K562 (cell line): Measurements from ENCODE around the gene PAF1. TPM values are rescaled to one million over a fixed set of nuclear protein-coding genes. Genes with fewer than 3 reads are reported as not detected.

ENCODE experiments used
- ATF1 ChIP-seq, 2 experiments: fragments of 450-650 bp in 1 of 2; IDR thresholded peaks; 2 replicates each; pipeline ENCODE4 v1.6.1; 2016; ENCODE audit warnings: missing compliant biosample characterization in 1 of 2, missing genetic modification characterization in 1 of 2
- EP400 ChIP-seq: fragments of 450-650 bp; IDR thresholded peaks from 2 replicates; pipeline ENCODE4 v1.6.1; 2017; ENCODE audit warnings: antibody characterized with exemption, mild to moderate bottlenecking, moderate library complexity
- GABPA ChIP-seq: fragments of 200-800 bp; sonication (Bioruptor generic); conservative IDR thresholded peaks from 2 replicates; pipeline ENCODE4 v1.6.1; 2016; ENCODE audit warnings: low read depth, missing genetic modification characterization, missing compliant biosample characterization
- HMGXB4 ChIP-seq: sonication (generic); formaldehyde crosslinking; IDR thresholded peaks from 2 replicates; pipeline ENCODE4 v1.8.1; 2023; ENCODE audit warnings: mild to moderate bottlenecking, missing genetic modification reagents
- HNRNPK ChIP-seq: fragments of 200-400 bp; formaldehyde crosslinking; IDR thresholded peaks from one replicate; pipeline ENCODE4 v1.6.1; 2018; ENCODE audit warnings: mild to moderate bottlenecking, low read depth, low read length; ENCODE audit not compliant: poor library complexity, severe bottlenecking
- ILF3 ChIP-seq: fragments of 450-650 bp; IDR thresholded peaks from 2 replicates; pipeline ENCODE4 v1.6.1; 2018; ENCODE audit warnings: antibody characterized with exemption, mild to moderate bottlenecking, moderate library complexity, borderline replicate concordance
- NCOA1 ChIP-seq: fragments of 450-650 bp; IDR thresholded peaks from 2 replicates; pipeline ENCODE4 v1.6.1; 2016; ENCODE audit warnings: low read depth
- PHF20 ChIP-seq: fragments of 450-650 bp; IDR thresholded peaks from 2 replicates; pipeline ENCODE4 v1.6.1; 2018; ENCODE audit not compliant: partially characterized antibody
- PRMT5 ChIP-seq: sonication (generic); formaldehyde crosslinking; IDR thresholded peaks from 2 replicates; pipeline ENCODE4 v1.5.0; 2020; ENCODE audit warnings: missing genetic modification reagents
- SLC30A9 ChIP-seq: fragments of 250-450 bp; sonication (Bioruptor Pico); IDR thresholded peaks from 2 replicates; pipeline ENCODE4 v1.8.0; 2022; ENCODE audit warnings: mild to moderate bottlenecking, moderate library complexity
- SMAD2 ChIP-seq: fragments of 150-350 bp; IDR thresholded peaks from 2 replicates; pipeline ENCODE4 v1.6.1; 2014; ENCODE audit warnings: low read depth, mild to moderate bottlenecking, low read length
- TBL1XR1 ChIP-seq, 2 experiments: IDR thresholded peaks; 2 replicates each; pipeline ENCODE4 v1.6.1; 2012; ENCODE audit warnings: improper control_type of control experiment in 2 of 2, low read length in 2 of 2, mild to moderate bottlenecking in 1 of 2
- ZBTB1 ChIP-seq: sonication (generic); formaldehyde crosslinking; IDR thresholded peaks from 2 replicates; pipeline ENCODE4 v1.8.1; 2023; ENCODE audit warnings: missing genetic modification reagents, low read depth, mild to moderate bottlenecking, borderline replicate concordance
- ZC3H11A ChIP-seq: IDR thresholded peaks from 2 replicates; pipeline ENCODE4 v1.6.1; 2012; ENCODE audit warnings: low read depth, low read length, improper control_type of control experiment
- ZMIZ1 ChIP-seq, 2 experiments: fragments of 150-350 bp in 1 of 2; IDR thresholded peaks; 2 replicates each; pipeline ENCODE4 v1.6.1; 2012 to 2016; ENCODE audit warnings: low read depth in 2 of 2, low read length in 2 of 2, mild to moderate bottlenecking in 1 of 2, moderate library complexity in 1 of 2
- ZNF311 ChIP-seq: fragments of 250-450 bp; sonication (Bioruptor Pico); IDR thresholded peaks from 2 replicates; pipeline ENCODE4 v1.4.0; 2020; ENCODE audit warnings: mild to moderate bottlenecking, moderate library complexity
- ZNF589 ChIP-seq: fragments of 200-800 bp; sonication (Bioruptor generic); IDR thresholded peaks from 2 replicates; pipeline ENCODE4 v1.6.1; 2016; ENCODE audit warnings: low read depth, missing genetic modification characterization, missing compliant biosample characterization
- polyA plus RNA-seq, 8 experiments: library from polyadenylated mRNA; depleted of rRNA in 4 of 8; stranded (reverse) in 5 of 8; unstranded in 3 of 8; fragments of >200 nt; fragmentation: Nextera tagmentation in 2 of 8; fragmentation: Illumina TruSeq in 1 of 8; extraction: Ambion mirVana in 2 of 8; extraction: Trizol in 1 of 8; gene quantifications; 2 replicates each; pipeline versions ENCODE4 v1.2.1 to v1.2.3, GENCODE V29; 2011 to 2014; ENCODE audit warnings: inconsistent platforms in 1 of 8, missing spikeins in 1 of 8
- total RNA-seq, 7 experiments: library from RNA; depleted of rRNA in 6 of 7; stranded (reverse); fragments of >200 nt in 6 of 7; fragmentation: Illumina TruSeq in 2 of 7; extraction: Trizol in 2 of 7; gene quantifications; 2 replicates each; pipeline versions ENCODE4 v1.2.1 to v1.2.3, GENCODE V29; 2011 to 2021; ENCODE audit warnings: low replicate concordance in 1 of 7
- TF ChIP-seq, protein P1 (sequence below): fragments of 150-350 bp; IDR thresholded peaks from 2 replicates; pipeline ENCODE4 v1.6.1; 2014; ENCODE audit warnings: low read depth, mild to moderate bottlenecking, low read length, borderline replicate concordance

The PAF1 gene
- total and polyA plus RNA-seq, 9 of the 15 experiments (the other 6 are each of a cell fraction or from before 2014, with no cell fraction given), result 1.5 to 45.0 (median 33.8) TPM

GRCh38 chr19:39341719-39342604, 48.9 kb downstream of the PAF1 start, which contains the start of gene SAMD4B (continued):
- TF ChIP-seq PRMT5 (CRISPR knock-in tag) (no peak), ILF3 (no peak), SLC30A9 (CRISPR knock-in tag) (no peak), TBL1XR1 (IDR thresholded peaks at IDR 0.05; ENCODE audit: low read length in 2 of 2) (peak in 1 of 2 experiments; percentile 32; a peak in 1 of 4 replicates), ZBTB1 (CRISPR knock-in tag) (peak; percentile 72; the same call in 1 of the 2 replicates), HMGXB4 (CRISPR knock-in tag) (peak; percentile 58; the same call in 1 of the 2 replicates), PHF20 (no peak), GABPA (tag) (peak; percentile 96), ZNF311 (no peak), ATF1 (CRISPR knock-in tag; IDR thresholded peaks at IDR 0.05) (no peak), ATF1 (tag; IDR thresholded peaks at IDR 0.05) (peak; percentile 59), SMAD2 (no peak), ZNF589 (no peak), ZC3H11A (no peak), NCOA1 (no peak), ZMIZ1 (IDR thresholded peaks at IDR 0.05; ENCODE audit: low read depth in 2 of 2, low read length in 2 of 2) (no peak; a peak in 1 of 4 replicates), HNRNPK (peak; percentile 52), EP400 (peak; percentile 68)
- TF ChIP-seq, protein P1, sequence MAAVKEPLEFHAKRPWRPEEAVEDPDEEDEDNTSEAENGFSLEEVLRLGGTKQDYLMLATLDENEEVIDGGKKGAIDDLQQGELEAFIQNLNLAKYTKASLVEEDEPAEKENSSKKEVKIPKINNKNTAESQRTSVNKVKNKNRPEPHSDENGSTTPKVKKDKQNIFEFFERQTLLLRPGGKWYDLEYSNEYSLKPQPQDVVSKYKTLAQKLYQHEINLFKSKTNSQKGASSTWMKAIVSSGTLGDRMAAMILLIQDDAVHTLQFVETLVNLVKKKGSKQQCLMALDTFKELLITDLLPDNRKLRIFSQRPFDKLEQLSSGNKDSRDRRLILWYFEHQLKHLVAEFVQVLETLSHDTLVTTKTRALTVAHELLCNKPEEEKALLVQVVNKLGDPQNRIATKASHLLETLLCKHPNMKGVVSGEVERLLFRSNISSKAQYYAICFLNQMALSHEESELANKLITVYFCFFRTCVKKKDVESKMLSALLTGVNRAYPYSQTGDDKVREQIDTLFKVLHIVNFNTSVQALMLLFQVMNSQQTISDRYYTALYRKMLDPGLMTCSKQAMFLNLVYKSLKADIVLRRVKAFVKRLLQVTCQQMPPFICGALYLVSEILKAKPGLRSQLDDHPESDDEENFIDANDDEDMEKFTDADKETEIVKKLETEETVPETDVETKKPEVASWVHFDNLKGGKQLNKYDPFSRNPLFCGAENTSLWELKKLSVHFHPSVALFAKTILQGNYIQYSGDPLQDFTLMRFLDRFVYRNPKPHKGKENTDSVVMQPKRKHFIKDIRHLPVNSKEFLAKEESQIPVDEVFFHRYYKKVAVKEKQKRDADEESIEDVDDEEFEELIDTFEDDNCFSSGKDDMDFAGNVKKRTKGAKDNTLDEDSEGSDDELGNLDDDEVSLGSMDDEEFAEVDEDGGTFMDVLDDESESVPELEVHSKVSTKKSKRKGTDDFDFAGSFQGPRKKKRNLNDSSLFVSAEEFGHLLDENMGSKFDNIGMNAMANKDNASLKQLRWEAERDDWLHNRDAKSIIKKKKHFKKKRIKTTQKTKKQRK, result peak; percentile 37; the same call in 1 of the 2 replicates
